WTC11 (cell line): ENCODE data around the gene USP50. TPM values are rescaled to one million over a fixed set of nuclear protein-coding genes. Genes with fewer than 3 reads are reported as not detected.

Experiments
- ATAC-seq: fragments of 200-7000 bp; cut with Tn5 transposase; 2 replicates; pipeline ENCODE4 v1.10.0; 2021; ENCODE audit warnings: mild to moderate bottlenecking, moderate library complexity
- CTCF ChIA-PET: fragments of 300-600 bp; sonication (Branson Sonifier 250); formaldehyde crosslinking; loops from one replicate; lab custom pipeline; 2021; ENCODE audit warnings: antibody characterized with exemption; lab: Charles Lee
- POLR2A ChIA-PET: fragments of 350-600 bp; sonication (Branson Sonifier 250); formaldehyde crosslinking; loops from one replicate; lab custom pipeline; 2021; ENCODE audit warnings: antibody characterized with exemption; lab: Charles Lee
- DNase-seq: peaks from one replicate; pipeline ENCODE4 v3.0.0; 2021; ENCODE audit warnings: low spot score
- H3K27ac Mint-ChIP-seq: 2 replicates; pipeline ENCODE4 v1.8.0; 2021; ENCODE audit warnings: mixed read lengths
- H3K27me3 Mint-ChIP-seq: 2 replicates; pipeline ENCODE4 v1.8.0; 2021; ENCODE audit warnings: low read depth, mild to moderate bottlenecking, moderate library complexity, mixed read lengths
- H3K36me3 Mint-ChIP-seq: 2 replicates; pipeline ENCODE4 v1.8.0; 2021; ENCODE audit warnings: mixed read lengths
- H3K4me1 Mint-ChIP-seq: 2 replicates; pipeline ENCODE4 v1.8.0; 2022; ENCODE audit warnings: mixed read lengths
- H3K4me3 Mint-ChIP-seq: 2 replicates; pipeline ENCODE4 v1.8.0; 2021; ENCODE audit warnings: mild to moderate bottlenecking, moderate library complexity, mixed read lengths
- H3K9me3 Mint-ChIP-seq: 2 replicates; pipeline ENCODE4 v1.8.0; 2021; ENCODE audit warnings: mixed read lengths
- ESRRA ChIP-seq: sonication (generic); formaldehyde crosslinking; IDR thresholded peaks from 2 replicates; pipeline ENCODE4 v1.8.1; 2022; ENCODE audit warnings: mild to moderate bottlenecking, missing genetic modification reagents, borderline replicate concordance
- FOXP1 ChIP-seq: sonication (generic); formaldehyde crosslinking; IDR thresholded peaks from 2 replicates; pipeline ENCODE4 v1.8.0; 2022; ENCODE audit warnings: missing genetic modification reagents, mild to moderate bottlenecking, moderate library complexity, borderline replicate concordance
- GRHL2 ChIP-seq: fragments of 250-450 bp; sonication (Bioruptor Pico); IDR thresholded peaks from 2 replicates; pipeline ENCODE4 v1.8.0; 2022; ENCODE audit warnings: mild to moderate bottlenecking, moderate library complexity; ENCODE audit not compliant: insufficient replicate concordance, severe bottlenecking
- GTF2I ChIP-seq: fragments of 250-450 bp; sonication (Bioruptor Pico); conservative IDR thresholded peaks from 2 replicates; pipeline ENCODE4 v1.4.0; 2021; ENCODE audit warnings: mild to moderate bottlenecking
- NFE2L1 ChIP-seq: sonication (generic); formaldehyde crosslinking; IDR thresholded peaks from 2 replicates; pipeline ENCODE4 v1.8.1; 2023; ENCODE audit warnings: missing genetic modification reagents
- NFYB ChIP-seq: sonication (generic); formaldehyde crosslinking; conservative IDR thresholded peaks from 2 replicates; pipeline ENCODE4 v1.8.0; 2022; ENCODE audit warnings: low read depth, missing genetic modification reagents
- NR2C2 ChIP-seq: sonication (generic); formaldehyde crosslinking; IDR thresholded peaks from 2 replicates; pipeline ENCODE4 v1.8.0; 2022; ENCODE audit warnings: mild to moderate bottlenecking, missing genetic modification reagents
- PRRX2 ChIP-seq: fragments of 250-450 bp; sonication (Bioruptor Pico); IDR thresholded peaks from 2 replicates; pipeline ENCODE4 v1.8.0; 2021; ENCODE audit warnings: mild to moderate bottlenecking
- ZNF219 ChIP-seq: sonication (generic); formaldehyde crosslinking; IDR thresholded peaks from 2 replicates; pipeline ENCODE4 v1.8.0; 2023; ENCODE audit warnings: missing genetic modification reagents, mild to moderate bottlenecking, borderline replicate concordance
- ZNF263 ChIP-seq: sonication (generic); formaldehyde crosslinking; IDR thresholded peaks from 2 replicates; pipeline ENCODE4 v1.8.1; 2022; ENCODE audit warnings: low read depth, mild to moderate bottlenecking, moderate library complexity, missing genetic modification reagents
- ZNF671 ChIP-seq: fragments of 250-450 bp; sonication (Bioruptor Pico); IDR thresholded peaks from 2 replicates; pipeline ENCODE4 v1.8.0; 2021; ENCODE audit warnings: mild to moderate bottlenecking
- total RNA-seq: library from RNA; stranded (reverse); gene quantifications from 3 replicates; pipeline ENCODE4 v1.2.3, GENCODE V29; 2021
- TF ChIP-seq, protein P1 (sequence below): sonication (generic); formaldehyde crosslinking; IDR thresholded peaks from 2 replicates; pipeline ENCODE4 v1.8.0; 2022; ENCODE audit warnings: mild to moderate bottlenecking, missing genetic modification reagents
- TF ChIP-seq, protein P2 (sequence below): fragments of 250-450 bp; sonication (Bioruptor Pico); IDR thresholded peaks from 2 replicates; pipeline ENCODE4 v1.9.0; 2021; ENCODE audit warnings: moderate library complexity, mild to moderate bottlenecking, inconsistent platforms, borderline replicate concordance
- TF ChIP-seq, protein P3 (sequence below): sonication (generic); formaldehyde crosslinking; IDR thresholded peaks from 2 replicates; pipeline ENCODE4 v1.8.1; 2023; ENCODE audit warnings: mild to moderate bottlenecking, missing genetic modification reagents, borderline replicate concordance
- TF ChIP-seq, protein P4 (sequence below): fragments of 250-450 bp; sonication (Bioruptor Pico); conservative IDR thresholded peaks from 2 replicates; pipeline ENCODE4 v1.9.0; 2021; ENCODE audit warnings: mild to moderate bottlenecking
- TF ChIP-seq, protein P5 (sequence below): fragments of 250-450 bp; sonication (Bioruptor Pico); IDR thresholded peaks from 2 replicates; pipeline ENCODE4 v2.1.2; 2022; ENCODE audit warnings: mild to moderate bottlenecking, moderate library complexity
- TF ChIP-seq, protein P6 (sequence below): fragments of 250-450 bp; sonication (Bioruptor Pico); IDR thresholded peaks from 2 replicates; pipeline ENCODE4 v1.8.0; 2021; ENCODE audit warnings: mild to moderate bottlenecking
- TF ChIP-seq, protein P7 (sequence below): sonication (generic); formaldehyde crosslinking; IDR thresholded peaks from 2 replicates; pipeline ENCODE4 v1.8.1; 2022; ENCODE audit warnings: low read depth, missing genetic modification reagents, borderline replicate concordance

Gene USP50
- total RNA-seq, 1 experiment from 2014 or later: not detected

DNA sequence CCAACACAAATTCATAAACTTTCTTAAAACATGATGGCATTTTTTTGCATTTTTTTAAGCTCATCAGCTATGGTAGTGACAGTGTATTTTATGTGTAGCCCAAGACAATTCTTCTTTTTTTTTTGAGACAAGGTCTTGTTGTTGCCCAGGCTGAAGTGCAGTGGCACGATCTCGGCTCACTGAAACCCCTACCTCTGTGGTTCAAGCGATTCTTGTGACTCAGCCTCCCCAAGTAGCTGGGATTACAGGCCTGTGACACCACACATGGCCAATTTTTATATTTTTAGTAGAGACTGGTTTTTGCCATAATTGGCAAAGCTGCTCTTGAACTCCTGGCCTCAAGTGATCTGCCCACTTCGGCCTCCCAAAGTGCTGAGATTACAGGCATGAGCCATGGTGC is 17.3 kb upstream of the USP50 start:
- H3K9me3 Mint-ChIP-seq: no peaks in the 10 kb centered on the region
- H3K36me3 Mint-ChIP-seq: peaks cover 18% of the 10 kb centered on the region
- H3K27ac Mint-ChIP-seq: no peak overlapping the region
- no peak for DNase-seq
- ChIA-PET CTCF (no interaction called here), POLR2A (no interaction called here)
- H3K4me3 Mint-ChIP-seq: no peak overlapping the region
- no peaks in the 10 kb centered on the region for H3K27me3 Mint-ChIP-seq
- ATAC-seq: no peak
- TF ChIP-seq, protein P1, sequence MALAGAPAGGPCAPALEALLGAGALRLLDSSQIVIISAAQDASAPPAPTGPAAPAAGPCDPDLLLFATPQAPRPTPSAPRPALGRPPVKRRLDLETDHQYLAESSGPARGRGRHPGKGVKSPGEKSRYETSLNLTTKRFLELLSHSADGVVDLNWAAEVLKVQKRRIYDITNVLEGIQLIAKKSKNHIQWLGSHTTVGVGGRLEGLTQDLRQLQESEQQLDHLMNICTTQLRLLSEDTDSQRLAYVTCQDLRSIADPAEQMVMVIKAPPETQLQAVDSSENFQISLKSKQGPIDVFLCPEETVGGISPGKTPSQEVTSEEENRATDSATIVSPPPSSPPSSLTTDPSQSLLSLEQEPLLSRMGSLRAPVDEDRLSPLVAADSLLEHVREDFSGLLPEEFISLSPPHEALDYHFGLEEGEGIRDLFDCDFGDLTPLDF (CRISPR knock-in tag): no peak
- no peaks in the 10 kb centered on the region for H3K4me1 Mint-ChIP-seq

DNA sequence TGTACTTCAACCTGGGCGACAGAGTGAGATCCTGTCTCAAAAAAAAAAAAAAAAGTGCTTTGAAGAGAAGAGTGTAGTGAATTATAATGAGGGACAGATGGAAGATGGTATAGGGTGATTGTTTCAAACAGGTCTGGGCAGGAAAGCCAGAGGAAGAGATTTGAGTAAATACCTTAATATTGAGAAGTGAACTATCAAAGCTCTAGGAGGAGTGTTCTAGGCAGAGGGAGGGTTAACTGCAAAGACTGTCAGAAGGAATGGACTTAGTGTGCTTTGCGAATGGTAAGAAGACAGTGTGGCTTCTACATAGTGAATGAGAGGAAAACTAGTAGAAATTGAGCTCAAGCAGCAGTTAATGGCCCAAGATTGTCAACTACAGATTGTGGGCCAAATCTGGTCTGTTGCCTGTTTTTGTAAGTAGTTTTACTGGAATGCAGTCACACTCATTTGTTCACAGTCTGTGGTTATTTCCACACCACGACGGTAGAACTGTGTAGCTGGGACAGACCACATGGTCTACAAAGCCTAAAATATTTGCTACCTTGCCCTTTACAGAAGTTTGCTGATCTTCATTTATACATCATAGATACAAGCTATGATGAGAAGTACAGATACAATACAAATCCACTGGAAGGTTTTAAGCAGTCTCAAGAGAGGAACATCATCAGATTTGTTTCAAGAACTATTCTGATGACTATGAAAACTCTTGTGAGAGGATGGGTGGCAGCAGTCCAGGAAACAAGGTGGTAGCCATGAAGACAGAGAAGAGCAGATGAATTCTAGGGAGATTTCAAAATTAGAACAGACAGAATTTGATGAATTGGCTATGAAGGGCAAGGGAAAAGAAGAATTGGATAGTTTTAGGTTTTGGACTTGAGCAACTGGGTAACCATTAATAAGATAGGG is 16.5 kb upstream of the USP50 start:
- no peak for ATAC-seq
- H3K27ac Mint-ChIP-seq: peak overlapping the region; percentile 16; the same call in 1 of the 2 replicates
- no peak for TF ChIP-seq FOXP1
- TF ChIP-seq, protein P2, sequence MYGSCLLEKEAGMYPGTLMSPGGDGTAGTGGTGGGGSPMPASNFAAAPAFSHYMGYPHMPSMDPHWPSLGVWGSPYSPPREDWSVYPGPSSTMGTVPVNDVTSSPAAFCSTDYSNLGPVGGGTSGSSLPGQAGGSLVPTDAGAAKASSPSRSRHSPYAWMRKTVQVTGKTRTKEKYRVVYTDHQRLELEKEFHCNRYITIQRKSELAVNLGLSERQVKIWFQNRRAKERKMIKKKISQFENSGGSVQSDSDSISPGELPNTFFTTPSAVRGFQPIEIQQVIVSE (CRISPR knock-in tag): no peak
- TF ChIP-seq, protein P3, sequence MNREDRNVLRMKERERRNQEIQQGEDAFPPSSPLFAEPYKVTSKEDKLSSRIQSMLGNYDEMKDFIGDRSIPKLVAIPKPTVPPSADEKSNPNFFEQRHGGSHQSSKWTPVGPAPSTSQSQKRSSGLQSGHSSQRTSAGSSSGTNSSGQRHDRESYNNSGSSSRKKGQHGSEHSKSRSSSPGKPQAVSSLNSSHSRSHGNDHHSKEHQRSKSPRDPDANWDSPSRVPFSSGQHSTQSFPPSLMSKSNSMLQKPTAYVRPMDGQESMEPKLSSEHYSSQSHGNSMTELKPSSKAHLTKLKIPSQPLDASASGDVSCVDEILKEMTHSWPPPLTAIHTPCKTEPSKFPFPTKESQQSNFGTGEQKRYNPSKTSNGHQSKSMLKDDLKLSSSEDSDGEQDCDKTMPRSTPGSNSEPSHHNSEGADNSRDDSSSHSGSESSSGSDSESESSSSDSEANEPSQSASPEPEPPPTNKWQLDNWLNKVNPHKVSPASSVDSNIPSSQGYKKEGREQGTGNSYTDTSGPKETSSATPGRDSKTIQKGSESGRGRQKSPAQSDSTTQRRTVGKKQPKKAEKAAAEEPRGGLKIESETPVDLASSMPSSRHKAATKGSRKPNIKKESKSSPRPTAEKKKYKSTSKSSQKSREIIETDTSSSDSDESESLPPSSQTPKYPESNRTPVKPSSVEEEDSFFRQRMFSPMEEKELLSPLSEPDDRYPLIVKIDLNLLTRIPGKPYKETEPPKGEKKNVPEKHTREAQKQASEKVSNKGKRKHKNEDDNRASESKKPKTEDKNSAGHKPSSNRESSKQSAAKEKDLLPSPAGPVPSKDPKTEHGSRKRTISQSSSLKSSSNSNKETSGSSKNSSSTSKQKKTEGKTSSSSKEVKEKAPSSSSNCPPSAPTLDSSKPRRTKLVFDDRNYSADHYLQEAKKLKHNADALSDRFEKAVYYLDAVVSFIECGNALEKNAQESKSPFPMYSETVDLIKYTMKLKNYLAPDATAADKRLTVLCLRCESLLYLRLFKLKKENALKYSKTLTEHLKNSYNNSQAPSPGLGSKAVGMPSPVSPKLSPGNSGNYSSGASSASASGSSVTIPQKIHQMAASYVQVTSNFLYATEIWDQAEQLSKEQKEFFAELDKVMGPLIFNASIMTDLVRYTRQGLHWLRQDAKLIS (CRISPR knock-in tag): no peak
- TF ChIP-seq, protein P4, sequence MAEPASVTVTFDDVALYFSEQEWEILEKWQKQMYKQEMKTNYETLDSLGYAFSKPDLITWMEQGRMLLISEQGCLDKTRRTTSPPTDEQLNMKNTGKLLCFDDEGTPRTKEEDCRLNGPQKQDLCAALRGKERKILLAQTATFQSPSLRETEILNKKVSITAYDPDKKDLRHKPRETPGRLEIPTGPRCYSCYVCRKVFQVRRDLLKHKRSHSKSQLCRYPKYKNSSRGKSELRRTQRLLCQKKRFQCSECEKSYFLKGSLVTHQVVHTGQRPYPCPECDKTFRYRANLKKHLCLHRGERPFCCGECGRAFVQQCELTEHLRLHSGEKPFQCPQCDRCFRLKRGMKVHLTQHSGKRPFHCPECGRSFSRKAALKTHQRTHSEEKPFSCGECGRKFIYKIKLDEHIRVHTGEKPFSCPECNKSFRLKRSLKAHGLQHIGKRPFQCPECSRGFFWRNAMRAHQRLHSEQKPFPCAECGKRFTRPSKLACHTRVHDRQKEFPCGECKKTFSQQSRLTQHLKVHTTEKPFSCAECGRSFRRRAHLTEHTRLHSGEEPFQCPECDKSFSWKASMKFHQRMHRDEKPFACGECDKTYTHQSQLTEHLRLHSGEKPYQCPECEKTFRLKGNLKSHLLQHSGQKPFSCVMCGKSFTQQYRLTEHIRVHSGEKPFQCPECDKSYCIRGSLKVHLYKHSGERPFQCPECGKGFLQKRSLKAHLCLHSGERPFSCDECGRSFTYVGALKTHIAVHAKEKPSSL (CRISPR knock-in tag): no peak
- TF ChIP-seq, all 79 proteins: peak for 0
- ChIA-PET CTCF (no interaction called here), POLR2A (no interaction called here)
- Mint-ChIP-seq H3K36me3 (peaks cover 15% of the 10 kb centered on the region), H3K4me1 (no peaks in the 10 kb centered on the region), H3K27me3 (no peaks in the 10 kb centered on the region), H3K9me3 (no peaks in the 10 kb centered on the region), H3K4me3 (no peak overlapping the region)
- no peak for DNase-seq

DNA sequence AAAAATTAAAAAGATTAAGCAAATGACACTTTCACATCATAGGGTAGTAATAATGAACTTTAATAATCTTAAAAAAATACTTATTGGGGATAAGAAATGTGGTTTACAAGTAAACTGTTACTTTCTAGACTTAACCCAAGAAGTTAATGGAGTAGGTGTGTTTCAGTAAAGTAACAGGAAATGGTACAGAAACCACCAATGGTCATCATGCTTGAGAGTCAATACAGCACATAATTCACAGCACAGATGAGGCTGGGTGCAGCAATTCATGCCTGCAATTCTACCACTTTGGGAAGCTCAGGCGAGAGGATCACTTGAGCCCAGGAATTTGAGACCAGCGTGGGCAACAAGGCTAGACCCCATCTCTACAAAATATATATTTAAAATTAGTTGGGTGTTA is 11.5 kb upstream of the USP50 start:
- POLR2A ChIA-PET: no interaction called here
- no peak overlapping the region for H3K27ac Mint-ChIP-seq
- no peak overlapping the region for H3K4me3 Mint-ChIP-seq

More for the DNA sequence above, 11.5 kb upstream of the USP50 start:
- H3K4me1 Mint-ChIP-seq: no peaks in the 10 kb centered on the region
- CTCF ChIA-PET: no interaction called here
- 0 out of 2 replicates have a peak, but pooled peaks cover 3% of the 10 kb centered on the region for H3K9me3 Mint-ChIP-seq
- DNase-seq (no peak), ATAC-seq (no peak)
- TF ChIP-seq GTF2I (CRISPR knock-in tag) (no peak), NFE2L1 (no peak), NFYB (CRISPR knock-in tag) (no peak), ESRRA (CRISPR knock-in tag) (no peak), ZNF263 (CRISPR knock-in tag) (no peak), PRRX2 (no peak), NR2C2 (CRISPR knock-in tag) (no peak), ZNF219 (CRISPR knock-in tag) (no peak), GRHL2 (CRISPR knock-in tag) (no peak), ZNF671 (CRISPR knock-in tag) (no peak)
- TF ChIP-seq, protein P5, sequence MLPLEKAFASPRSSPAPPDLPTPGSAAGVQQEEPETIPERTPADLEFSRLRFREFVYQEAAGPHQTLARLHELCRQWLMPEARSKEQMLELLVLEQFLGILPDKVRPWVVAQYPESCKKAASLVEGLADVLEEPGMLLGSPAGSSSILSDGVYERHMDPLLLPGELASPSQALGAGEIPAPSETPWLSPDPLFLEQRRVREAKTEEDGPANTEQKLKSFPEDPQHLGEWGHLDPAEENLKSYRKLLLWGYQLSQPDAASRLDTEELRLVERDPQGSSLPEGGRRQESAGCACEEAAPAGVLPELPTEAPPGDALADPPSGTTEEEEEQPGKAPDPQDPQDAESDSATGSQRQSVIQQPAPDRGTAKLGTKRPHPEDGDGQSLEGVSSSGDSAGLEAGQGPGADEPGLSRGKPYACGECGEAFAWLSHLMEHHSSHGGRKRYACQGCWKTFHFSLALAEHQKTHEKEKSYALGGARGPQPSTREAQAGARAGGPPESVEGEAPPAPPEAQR: no peak
- TF ChIP-seq, protein P6, sequence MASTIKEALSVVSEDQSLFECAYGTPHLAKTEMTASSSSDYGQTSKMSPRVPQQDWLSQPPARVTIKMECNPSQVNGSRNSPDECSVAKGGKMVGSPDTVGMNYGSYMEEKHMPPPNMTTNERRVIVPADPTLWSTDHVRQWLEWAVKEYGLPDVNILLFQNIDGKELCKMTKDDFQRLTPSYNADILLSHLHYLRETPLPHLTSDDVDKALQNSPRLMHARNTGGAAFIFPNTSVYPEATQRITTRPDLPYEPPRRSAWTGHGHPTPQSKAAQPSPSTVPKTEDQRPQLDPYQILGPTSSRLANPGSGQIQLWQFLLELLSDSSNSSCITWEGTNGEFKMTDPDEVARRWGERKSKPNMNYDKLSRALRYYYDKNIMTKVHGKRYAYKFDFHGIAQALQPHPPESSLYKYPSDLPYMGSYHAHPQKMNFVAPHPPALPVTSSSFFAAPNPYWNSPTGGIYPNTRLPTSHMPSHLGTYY (CRISPR knock-in tag): no peak
- TF ChIP-seq, protein P7, sequence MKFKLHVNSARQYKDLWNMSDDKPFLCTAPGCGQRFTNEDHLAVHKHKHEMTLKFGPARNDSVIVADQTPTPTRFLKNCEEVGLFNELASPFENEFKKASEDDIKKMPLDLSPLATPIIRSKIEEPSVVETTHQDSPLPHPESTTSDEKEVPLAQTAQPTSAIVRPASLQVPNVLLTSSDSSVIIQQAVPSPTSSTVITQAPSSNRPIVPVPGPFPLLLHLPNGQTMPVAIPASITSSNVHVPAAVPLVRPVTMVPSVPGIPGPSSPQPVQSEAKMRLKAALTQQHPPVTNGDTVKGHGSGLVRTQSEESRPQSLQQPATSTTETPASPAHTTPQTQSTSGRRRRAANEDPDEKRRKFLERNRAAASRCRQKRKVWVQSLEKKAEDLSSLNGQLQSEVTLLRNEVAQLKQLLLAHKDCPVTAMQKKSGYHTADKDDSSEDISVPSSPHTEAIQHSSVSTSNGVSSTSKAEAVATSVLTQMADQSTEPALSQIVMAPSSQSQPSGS (CRISPR knock-in tag): no peak
- peaks cover 6% of the 10 kb centered on the region for H3K36me3 Mint-ChIP-seq
- no peaks in the 10 kb centered on the region for H3K27me3 Mint-ChIP-seq
